Nephron progenitor cell (in vitro differentiated cells): ENCODE results near the gene ANKS1B.

Experiments used
- DNase-seq: peaks from one replicate; pipeline ENCODE4 v3.0.0; 2021
- H3K27ac Mint-ChIP-seq: 2 replicates; pipeline ENCODE4 v1.8.0; 2021; ENCODE audit warnings: mild to moderate bottlenecking, moderate library complexity, mixed read lengths
- H3K27me3 Mint-ChIP-seq: 2 replicates; pipeline ENCODE4 v1.8.0; 2021; ENCODE audit warnings: mild to moderate bottlenecking, low read depth, mixed read lengths; ENCODE audit not compliant: poor library complexity
- H3K36me3 Mint-ChIP-seq: 2 replicates; pipeline ENCODE4 v1.8.0; 2021; ENCODE audit warnings: low read depth, mixed read lengths
- H3K4me1 Mint-ChIP-seq: 2 replicates; pipeline ENCODE4 v1.8.0; 2021; ENCODE audit warnings: mixed read lengths
- H3K4me3 Mint-ChIP-seq: 2 replicates; pipeline ENCODE4 v1.8.0; 2021; ENCODE audit warnings: mild to moderate bottlenecking, moderate library complexity, mixed read lengths
- H3K9me3 Mint-ChIP-seq: 2 replicates; pipeline ENCODE4 v1.8.0; 2021; ENCODE audit warnings: mild to moderate bottlenecking, moderate library complexity, mixed read lengths
- CTCF ChIP-seq: fragments of 200-600 bp; sonication (generic); IDR thresholded peaks from 2 replicates; pipeline ENCODE4 v1.5.0; 2021; ENCODE audit warnings: antibody characterized with exemption

Gene ANKS1B

GRCh38 chr12:99383258-99383657, 601.5 kb downstream of the ANKS1B start:
- Mint-ChIP-seq H3K4me1 (peaks cover 6% of the 10 kb centered on the region), H3K4me3 (no peak overlapping the region), H3K27me3 (no peaks in the 10 kb centered on the region), H3K27ac (peak overlapping the region; percentile 3), H3K36me3 (no peaks in the 10 kb centered on the region), H3K9me3 (no peaks in the 10 kb centered on the region)
- TF ChIP-seq CTCF = no peak
- DNase-seq = no peak

GRCh38 chr12:99381992-99382391, 602.7 kb downstream of the ANKS1B start:
- H3K27ac Mint-ChIP-seq = no peak overlapping the region
- H3K4me1 Mint-ChIP-seq = peaks cover 6% of the 10 kb centered on the region
- no peak for DNase-seq
- no peaks in the 10 kb centered on the region for H3K27me3 Mint-ChIP-seq
- no peak overlapping the region for H3K4me3 Mint-ChIP-seq
- no peaks in the 10 kb centered on the region for H3K36me3 Mint-ChIP-seq
- H3K9me3 Mint-ChIP-seq = no peaks in the 10 kb centered on the region
- TF ChIP-seq CTCF = no peak

GRCh38 chr12:99380701-99381100, 604.0 kb downstream of the ANKS1B start:
- Mint-ChIP-seq H3K27me3 (no peaks in the 10 kb centered on the region), H3K4me1 (peaks cover 6% of the 10 kb centered on the region), H3K36me3 (no peaks in the 10 kb centered on the region), H3K9me3 (no peaks in the 10 kb centered on the region), H3K27ac (no peak overlapping the region), H3K4me3 (no peak overlapping the region)
- no peak for DNase-seq
- no peak for TF ChIP-seq CTCF

- DNase-seq = no peak
- Mint-ChIP-seq H3K4me3 (no peak overlapping the region), H3K9me3 (no peaks in the 10 kb centered on the region), H3K36me3 (no peaks in the 10 kb centered on the region), H3K27me3 (no peaks in the 10 kb centered on the region), H3K4me1 (no peaks in the 10 kb centered on the region), H3K27ac (no peak overlapping the region)
- no peak for TF ChIP-seq CTCF
Observed at GRCh38 chr12:99374023-99374422, 610.7 kb downstream of the ANKS1B start.

- no peak for TF ChIP-seq CTCF
- Mint-ChIP-seq H3K4me1 (no peaks in the 10 kb centered on the region), H3K27ac (no peak overlapping the region), H3K9me3 (no peaks in the 10 kb centered on the region), H3K4me3 (no peak overlapping the region), H3K36me3 (no peaks in the 10 kb centered on the region), H3K27me3 (no peaks in the 10 kb centered on the region)
- DNase-seq = no peak
Observed at GRCh38 chr12:99372257-99372920, 612.3 kb downstream of the ANKS1B start.

GRCh38 chr12:99370421-99371138, 614.2 kb downstream of the ANKS1B start:
- Mint-ChIP-seq H3K27me3 (no peaks in the 10 kb centered on the region), H3K9me3 (no peaks in the 10 kb centered on the region)

More at GRCh38 chr12:99370421-99371138, 614.2 kb downstream of the ANKS1B start:
- no peak for TF ChIP-seq CTCF
- DNase-seq = no peak
- H3K4me1 Mint-ChIP-seq = no peaks in the 10 kb centered on the region
- H3K4me3 Mint-ChIP-seq = no peak overlapping the region
- no peaks in the 10 kb centered on the region for H3K36me3 Mint-ChIP-seq
- H3K27ac Mint-ChIP-seq = no peak overlapping the region
